ENCODE results near the gene ATXN2.
A peak's percentile ranks its signal among the peaks of the same experiment; 100 is the strongest.

DNA sequence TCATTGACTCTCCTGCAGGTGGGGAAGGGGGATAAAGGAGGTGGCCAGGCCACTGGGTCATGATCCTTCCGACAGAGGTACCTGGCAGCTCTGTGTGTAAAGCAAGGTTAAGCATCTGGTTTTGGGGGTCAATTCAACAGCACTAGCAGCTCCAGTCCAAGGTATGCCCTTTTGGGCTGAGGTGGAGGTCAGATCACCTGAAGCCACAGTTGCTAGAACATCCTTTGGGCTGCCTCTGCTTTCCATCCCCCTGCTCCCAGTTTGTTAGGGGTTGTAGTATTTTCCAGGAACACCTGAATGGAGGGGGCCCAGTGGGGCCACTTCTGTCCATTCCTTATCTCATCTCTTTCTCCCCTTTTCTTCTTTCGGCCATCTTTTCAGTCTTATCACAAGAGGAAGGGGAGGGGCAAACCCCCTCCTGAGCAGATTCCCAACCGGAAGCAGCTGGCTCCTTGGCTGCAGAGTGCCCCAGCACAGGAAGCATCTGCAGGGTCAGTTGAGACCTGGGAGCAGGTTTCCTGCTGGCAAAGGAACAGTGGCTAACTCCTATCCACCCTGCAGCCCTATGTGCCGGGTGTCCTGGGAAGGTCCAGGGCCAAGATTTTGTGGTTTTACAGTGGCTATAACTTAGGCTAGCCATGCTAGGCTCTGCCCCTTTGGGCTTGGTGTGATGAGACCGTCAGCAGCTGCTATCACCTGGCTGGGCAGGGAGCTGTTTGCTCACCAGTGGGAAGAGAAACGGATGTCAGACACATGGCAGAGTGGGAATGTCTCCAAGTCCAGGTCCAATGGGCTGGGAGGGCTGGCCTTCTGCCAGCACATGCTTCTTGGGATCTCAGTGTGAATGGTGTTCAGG is 153.2 kb downstream of the ATXN2 start:
- TF ChIP-seq TAF1 (IDR thresholded peaks at IDR 0.05; ENCODE audit: low read depth) (no peak), NFIC (IDR thresholded peaks at IDR 0.05) (peak; percentile 52; the same call in 1 of the 2 replicates), CREB1 (IDR thresholded peaks at IDR 0.05; ENCODE audit: low read depth) (no peak), EGR1 (IDR thresholded peaks at IDR 0.05) (no peak), TCF12 (IDR thresholded peaks at IDR 0.05; ENCODE audit: low read depth) (no peak), RAD21 (IDR thresholded peaks at IDR 0.05; ENCODE audit: low read depth) (no peak), FOXM1 (IDR thresholded peaks at IDR 0.05; ENCODE audit: borderline replicate concordance, low read depth) (no peak), EP300 (IDR thresholded peaks at IDR 0.05; ENCODE audit: borderline replicate concordance) (no peak), YY1 (IDR thresholded peaks at IDR 0.05; ENCODE audit: low read depth) (no peak), TEAD4 (IDR thresholded peaks at IDR 0.05) (no peak), CEBPB (IDR thresholded peaks at IDR 0.05) (no peak)
- TF ChIP-seq, protein P1, sequence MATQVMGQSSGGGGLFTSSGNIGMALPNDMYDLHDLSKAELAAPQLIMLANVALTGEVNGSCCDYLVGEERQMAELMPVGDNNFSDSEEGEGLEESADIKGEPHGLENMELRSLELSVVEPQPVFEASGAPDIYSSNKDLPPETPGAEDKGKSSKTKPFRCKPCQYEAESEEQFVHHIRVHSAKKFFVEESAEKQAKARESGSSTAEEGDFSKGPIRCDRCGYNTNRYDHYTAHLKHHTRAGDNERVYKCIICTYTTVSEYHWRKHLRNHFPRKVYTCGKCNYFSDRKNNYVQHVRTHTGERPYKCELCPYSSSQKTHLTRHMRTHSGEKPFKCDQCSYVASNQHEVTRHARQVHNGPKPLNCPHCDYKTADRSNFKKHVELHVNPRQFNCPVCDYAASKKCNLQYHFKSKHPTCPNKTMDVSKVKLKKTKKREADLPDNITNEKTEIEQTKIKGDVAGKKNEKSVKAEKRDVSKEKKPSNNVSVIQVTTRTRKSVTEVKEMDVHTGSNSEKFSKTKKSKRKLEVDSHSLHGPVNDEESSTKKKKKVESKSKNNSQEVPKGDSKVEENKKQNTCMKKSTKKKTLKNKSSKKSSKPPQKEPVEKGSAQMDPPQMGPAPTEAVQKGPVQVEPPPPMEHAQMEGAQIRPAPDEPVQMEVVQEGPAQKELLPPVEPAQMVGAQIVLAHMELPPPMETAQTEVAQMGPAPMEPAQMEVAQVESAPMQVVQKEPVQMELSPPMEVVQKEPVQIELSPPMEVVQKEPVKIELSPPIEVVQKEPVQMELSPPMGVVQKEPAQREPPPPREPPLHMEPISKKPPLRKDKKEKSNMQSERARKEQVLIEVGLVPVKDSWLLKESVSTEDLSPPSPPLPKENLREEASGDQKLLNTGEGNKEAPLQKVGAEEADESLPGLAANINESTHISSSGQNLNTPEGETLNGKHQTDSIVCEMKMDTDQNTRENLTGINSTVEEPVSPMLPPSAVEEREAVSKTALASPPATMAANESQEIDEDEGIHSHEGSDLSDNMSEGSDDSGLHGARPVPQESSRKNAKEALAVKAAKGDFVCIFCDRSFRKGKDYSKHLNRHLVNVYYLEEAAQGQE (IDR thresholded peaks at IDR 0.05; ENCODE audit: low read depth): no peak

Data from Ishikawa (cell line).